Liver (tissue), 9 donors: ENCODE results near the gene NECTIN4. TPM values are rescaled to one million over a fixed set of nuclear protein-coding genes. Genes with fewer than 3 reads are reported as not detected.

Experiments
- DNase-seq: peaks from one replicate; pipeline ENCODE4 v3.0.0-alpha.2; 2017; ENCODE audit warnings: low spot score
- H3K27ac ChIP-seq, 2 donors: one replicate each; pipeline ENCODE4 v1.7.0; 2013; ENCODE audit warnings: inconsistent platforms in 2 of 2, low read length in 2 of 2, control low read depth in 1 of 2, low read depth in 1 of 2, mild to moderate bottlenecking in 1 of 2
- H3K27me3 ChIP-seq, 4 donors: one replicate each; pipeline versions ENCODE4 v1.6.1 to v1.7.0; 2013; ENCODE audit warnings: low read length in 3 of 4, inconsistent platforms in 1 of 4, mild to moderate bottlenecking in 1 of 4, moderate library complexity in 1 of 4; ENCODE audit not compliant: control insufficient read depth in 4 of 4, insufficient read depth in 4 of 4
- H3K36me3 ChIP-seq, 4 donors: one replicate each; pipeline versions ENCODE4 v1.6.1 to v1.7.0; 2013; ENCODE audit warnings: low read length in 3 of 4, mild to moderate bottlenecking in 3 of 4, low read depth in 1 of 4, moderate library complexity in 1 of 4; ENCODE audit not compliant: control insufficient read depth in 4 of 4, insufficient read depth in 3 of 4
- H3K4me1 ChIP-seq, 4 donors: one replicate each; pipeline versions ENCODE4 v1.6.1 to v1.7.0; 2013; ENCODE audit warnings: low read length in 3 of 4, mild to moderate bottlenecking in 3 of 4, moderate library complexity in 1 of 4; ENCODE audit not compliant: control insufficient read depth in 4 of 4, insufficient read depth in 4 of 4
- H3K4me3 ChIP-seq, 3 donors: one replicate each; pipeline versions ENCODE4 v1.6.1 to v1.7.0; 2013; ENCODE audit warnings: low read length in 3 of 3, control low read depth in 1 of 3, low read depth in 1 of 3, mild to moderate bottlenecking in 1 of 3
- H3K9ac ChIP-seq, 2 donors: one replicate each; pipeline ENCODE4 v1.7.0; 2013; ENCODE audit warnings: low read length in 2 of 2, mild to moderate bottlenecking in 2 of 2, moderate library complexity in 2 of 2, control low read depth in 1 of 2, low read depth in 1 of 2
- H3K9me3 ChIP-seq, 4 donors: one replicate each; pipeline versions ENCODE4 v1.6.1 to v1.7.0; 2013; ENCODE audit warnings: low read length in 3 of 4; ENCODE audit not compliant: control insufficient read depth in 4 of 4
- ATF3 ChIP-seq: IDR thresholded peaks from 2 replicates; pipeline ENCODE4 v1.6.1; 2016; ENCODE audit warnings: antibody characterized with exemption
- CTCF ChIP-seq: fragments of 150-350 bp; IDR thresholded peaks from 2 replicates; pipeline ENCODE4 v1.5.1; 2017; ENCODE audit warnings: improper control_type of control experiment, low read depth, low read length; ENCODE audit not compliant: missing input control
- EGR1 ChIP-seq, 2 donors: IDR thresholded peaks; 2 replicates each; pipeline ENCODE4 v1.6.1; 2016 to 2018; ENCODE audit warnings: antibody characterized with exemption in 2 of 2, low read depth in 2 of 2
- FOXA1 ChIP-seq: IDR thresholded peaks from 2 replicates; pipeline ENCODE4 v1.6.1; 2016; ENCODE audit warnings: antibody characterized with exemption
- FOXA2 ChIP-seq: IDR thresholded peaks from 2 replicates; pipeline ENCODE4 v1.6.1; 2016; ENCODE audit warnings: antibody characterized with exemption
- GABPA ChIP-seq, 2 donors: IDR thresholded peaks in 1 of 2; conservative IDR thresholded peaks in 1 of 2; 2 replicates each; pipeline ENCODE4 v1.6.1; 2016; ENCODE audit warnings: antibody characterized with exemption in 2 of 2, mild to moderate bottlenecking in 1 of 2, moderate library complexity in 1 of 2
- HNF4A ChIP-seq, 2 donors: conservative IDR thresholded peaks; 2 replicates each; pipeline ENCODE4 v1.6.1; 2016; ENCODE audit warnings: antibody characterized with exemption in 2 of 2, mild to moderate bottlenecking in 2 of 2
- HNF4G ChIP-seq: IDR thresholded peaks from 2 replicates; pipeline ENCODE4 v1.6.1; 2016; ENCODE audit warnings: antibody characterized with exemption
- JUND ChIP-seq, 2 donors: IDR thresholded peaks; 2 replicates each; pipeline ENCODE4 v1.6.1; 2016; ENCODE audit warnings: antibody characterized with exemption in 2 of 2
- MAX ChIP-seq: IDR thresholded peaks from 2 replicates; pipeline ENCODE4 v1.6.1; 2016; ENCODE audit warnings: antibody characterized with exemption
- NR2F2 ChIP-seq: IDR thresholded peaks from 2 replicates; pipeline ENCODE4 v1.6.1; 2016; ENCODE audit warnings: antibody characterized with exemption
- RAD21 ChIP-seq, 2 donors: IDR thresholded peaks; 2 replicates each; pipeline ENCODE4 v1.6.1; 2016; ENCODE audit warnings: antibody characterized with exemption in 2 of 2, mild to moderate bottlenecking in 2 of 2
- REST ChIP-seq: IDR thresholded peaks from 2 replicates; pipeline ENCODE4 v1.6.1; 2016; ENCODE audit warnings: antibody characterized with exemption, mild to moderate bottlenecking
- RXRA ChIP-seq, 2 donors: IDR thresholded peaks; 2 replicates each; pipeline ENCODE4 v1.6.1; 2017 to 2018; ENCODE audit warnings: antibody characterized with exemption in 2 of 2, mild to moderate bottlenecking in 1 of 2
- SP1 ChIP-seq: IDR thresholded peaks from 2 replicates; pipeline ENCODE4 v1.6.1; 2018; ENCODE audit warnings: antibody characterized with exemption, mild to moderate bottlenecking
- TAF1 ChIP-seq: conservative IDR thresholded peaks from 2 replicates; pipeline ENCODE4 v1.6.1; 2016; ENCODE audit warnings: antibody characterized with exemption, mild to moderate bottlenecking
- YY1 ChIP-seq: IDR thresholded peaks from 2 replicates; pipeline ENCODE4 v1.6.1; 2016; ENCODE audit warnings: antibody characterized with exemption, mild to moderate bottlenecking
- ZBTB33 ChIP-seq: IDR thresholded peaks from 2 replicates; pipeline ENCODE4 v1.6.1; 2016; ENCODE audit warnings: antibody characterized with exemption
- WGBS: extraction: QIAGEN DNeasy Blood & Tissue Kit; methylation state at CpG from one replicate; pipeline ENCODE4 v1.1.7; 2013; 5-methylcytosine and 5-hydroxymethylcytosine counted together
- polyA plus RNA-seq, 2 donors: library from polyadenylated mRNA; stranded (reverse) in 1 of 2; unstranded in 1 of 2; fragments of 200-250 nt in 1 of 2; fragments of >200 nt in 1 of 2; fragmentation: Nextera tagmentation in 1 of 2; extraction: Ambion mirVana in 1 of 2; gene quantifications; one replicate each; pipeline versions ENCODE4 v1.2.1 to v1.2.3, GENCODE V29; 2013 to 2015
- total RNA-seq, 2 donors: library from RNA; depleted of rRNA; stranded (reverse); fragments of >200 nt; gene quantifications; one replicate each; pipeline ENCODE4 v1.2.3, GENCODE V29; 2014
- donor health status: healthy.
- donor health status: healthy.
- donor health status: healthy.
- donor health status: healthy.
- donor health status: healthy.

NECTIN4 gene
- total and polyA plus RNA-seq, 4 donors = 0.01 TPM; not detected in 3

GRCh38 chr1:161069241-161069640 is 20.1 kb downstream of the NECTIN4 start:
- no peaks in the 10 kb centered on the region for H3K36me3 ChIP-seq
- peak overlapping the region in 2 of 3 donors; percentile 30 to 48 for H3K4me3 ChIP-seq
- H3K9ac ChIP-seq = peak overlapping the region in 1 of 2 donors; percentile 66
- DNase-seq = no peak
- peak overlapping the region; percentile 85 to 87 for H3K27ac ChIP-seq
- WGBS = 79% methylated on average over 9 of the region's 9 CpGs
- H3K27me3 ChIP-seq = no peaks in the 10 kb centered on the region
- no peaks in the 10 kb centered on the region for H3K4me1 ChIP-seq
- TF ChIP-seq ATF3 = no peak
- no peak for TF ChIP-seq GABPA (IDR thresholded peaks at IDR 0.05 in 1 of 2, conservative IDR thresholded peaks at IDR 0.05 in 1 of 2)
- no peak for TF ChIP-seq ZBTB33
- no peak for TF ChIP-seq HNF4A (conservative IDR thresholded peaks at IDR 0.05)
- TF ChIP-seq CTCF = no peak
- no peak for TF ChIP-seq MAX
- no peak for TF ChIP-seq RAD21 (IDR thresholded peaks at IDR 0.05)
- no peak for TF ChIP-seq FOXA1
- TF ChIP-seq YY1 = no peak
- no peak for TF ChIP-seq SP1
- no peak for TF ChIP-seq RXRA (IDR thresholded peaks at IDR 0.05)
- TF ChIP-seq EGR1 (IDR thresholded peaks at IDR 0.05; ENCODE audit: low read depth in 2 of 2) = no peak
- TF ChIP-seq REST = no peak
- TF ChIP-seq FOXA2 = no peak
- no peak for TF ChIP-seq TAF1
- TF ChIP-seq JUND (IDR thresholded peaks at IDR 0.05) = no peak
- no peak for TF ChIP-seq NR2F2
- TF ChIP-seq HNF4G = no peak
- no peaks in the 10 kb centered on the region for H3K9me3 ChIP-seq
